Heart right ventricle (tissue), 16 donors: Measurements from ENCODE around the gene IPO4. TPM values are rescaled to one million over a fixed set of nuclear protein-coding genes. Genes with fewer than 3 reads are reported as not detected.
"Not testable (repeated sequence)": the region's sequence is repeated elsewhere in the genome, so short reads cannot be mapped to it uniquely, and the experiment has no call there.

Experiments
- ATAC-seq, 8 donors: fragments of 200-7000 bp; cut with Tn5 transposase; one replicate each; pipeline ENCODE4 v1.9.1; 2020; ENCODE audit warnings: mild to moderate bottlenecking in 8 of 8, moderate library complexity in 8 of 8, moderate number of reproducible peaks in 1 of 8
- DNase-seq, 2 donors: peaks; one replicate each; pipeline ENCODE4 v3.0.0-alpha.2; 2020
- H3K27ac ChIP-seq, 10 donors: fragments of 200-600 bp; sonication (generic) in 2 of 10; one replicate each; pipeline versions ENCODE4 v1.5.0 to v1.8.0; 2020 to 2022; ENCODE audit warnings: mild to moderate bottlenecking in 3 of 10
- H3K27me3 ChIP-seq, 7 donors: fragments of 200-600 bp; one replicate each; pipeline ENCODE4 v1.8.0; 2021 to 2022; ENCODE audit warnings: mild to moderate bottlenecking in 2 of 7
- H3K36me3 ChIP-seq, 9 donors: fragments of 200-600 bp; sonication (generic) in 1 of 9; one replicate each; pipeline versions ENCODE4 v1.5.0 to v1.8.0; 2020 to 2022; ENCODE audit warnings: mild to moderate bottlenecking in 2 of 9
- H3K4me1 ChIP-seq, 9 donors: fragments of 200-600 bp; sonication (generic) in 1 of 9; one replicate each; pipeline versions ENCODE4 v1.5.0 to v1.8.0; 2020 to 2022; ENCODE audit warnings: mild to moderate bottlenecking in 4 of 9
- H3K4me3 ChIP-seq, 10 donors: fragments of 200-600 bp; sonication (generic) in 2 of 10; one replicate each; pipeline versions ENCODE4 v1.5.0 to v1.8.0; 2020 to 2022; ENCODE audit warnings: mild to moderate bottlenecking in 7 of 10, moderate library complexity in 2 of 10
- H3K9me3 ChIP-seq, 11 donors: fragments of 200-600 bp in 10 of 11; sonication (generic) in 2 of 11; one replicate each; pipeline versions ENCODE4 v1.5.0 to v1.8.0; 2013 to 2022; ENCODE audit warnings: mild to moderate bottlenecking in 2 of 11, control low read depth in 1 of 11, moderate library complexity in 1 of 11
- WGBS, 2 donors: extraction: QIAGEN DNeasy Blood & Tissue Kit; methylation state at CpG; one replicate each; pipeline ENCODE4 v1.1.7; 2013; ENCODE audit warnings: inconsistent platforms in 1 of 2; 5-methylcytosine and 5-hydroxymethylcytosine counted together
- intact Hi-C, 10 donors: fragments of 100-400 bp; cut with DNase I; formaldehyde crosslinking; loops; one replicate each; pipeline versions ENCODE4 v1.11.1 to v1.14.2; 2022
- polyA plus RNA-seq, 2 donors: library from polyadenylated mRNA; stranded (reverse); fragments of 200-250 nt; gene quantifications; one replicate each; pipeline ENCODE4 v1.2.3, GENCODE V29; 2013
- total RNA-seq, 10 donors: library from RNA; stranded (reverse); fragmentation: NEBNext Ultra II Directional in 3 of 10; extraction: Animal tissue kit (Norgen Biotek cat#: 25700) in 3 of 10; gene quantifications; one replicate each; pipeline versions ENCODE4 v1.2.1 to v1.2.4, GENCODE V29; 2021 to 2023
- TF ChIP-seq, protein P1 (sequence below), 9 donors: fragments of 200-600 bp; sonication (generic) in 2 of 9; IDR thresholded peaks; one replicate each; pipeline versions ENCODE4 v1.5.0 to v1.8.0; 2021 to 2022; ENCODE audit warnings: antibody characterized with exemption in 9 of 9, mild to moderate bottlenecking in 5 of 9, moderate library complexity in 1 of 9
- donor health status: Arrhythmogenic right ventricular cardiomyopathy.
- donor health status: ischemic (EF 13 %, LVEDD 7.1; RV severe dilation, severe dysfunction).
- donor health status: healthy with polysubstance abuse.
- donor health status: DM: no; HTN: yes; CAD: no.
- donor health status: DM: no; HTN: no; CAD: no.
- donor health status: ischemic (EF 25% LVEDD 6.9; RV normal size, moderate dysfunction).
- donor health status: ischemic (EF 25% LVEDD 5.7; RV mildly dilated, moderate dysfunction).
- donor health status: healthy.
- donor health status: DM: yes; HTN: yes; CAD: no.
- donor health status: Ischemic cardiomyopathy.
- donor health status: ischemic (EF 35%, LVEDD 5.7; RV mildly dilated, moderate dysfunction).
- donor health status: nonischemic (EF 11% LVEDD 7.7; RV severe dilation, severe dysfunction).
- donor health status: DM: yes; HTN: yes; CAD: no.
- donor health status: PGD.
- donor health status: ischemic (EF 29% LVEDD 5.4; RV normal size, mild dysfunction).
- donor health status: nonischemic (EF 23%, LVEDD 6.1; RV moderate dilation, normal function).

The IPO4 gene
- total and polyA plus RNA-seq, 12 donors: 4.4 to 23.8 (median 12.6) TPM

DNA sequence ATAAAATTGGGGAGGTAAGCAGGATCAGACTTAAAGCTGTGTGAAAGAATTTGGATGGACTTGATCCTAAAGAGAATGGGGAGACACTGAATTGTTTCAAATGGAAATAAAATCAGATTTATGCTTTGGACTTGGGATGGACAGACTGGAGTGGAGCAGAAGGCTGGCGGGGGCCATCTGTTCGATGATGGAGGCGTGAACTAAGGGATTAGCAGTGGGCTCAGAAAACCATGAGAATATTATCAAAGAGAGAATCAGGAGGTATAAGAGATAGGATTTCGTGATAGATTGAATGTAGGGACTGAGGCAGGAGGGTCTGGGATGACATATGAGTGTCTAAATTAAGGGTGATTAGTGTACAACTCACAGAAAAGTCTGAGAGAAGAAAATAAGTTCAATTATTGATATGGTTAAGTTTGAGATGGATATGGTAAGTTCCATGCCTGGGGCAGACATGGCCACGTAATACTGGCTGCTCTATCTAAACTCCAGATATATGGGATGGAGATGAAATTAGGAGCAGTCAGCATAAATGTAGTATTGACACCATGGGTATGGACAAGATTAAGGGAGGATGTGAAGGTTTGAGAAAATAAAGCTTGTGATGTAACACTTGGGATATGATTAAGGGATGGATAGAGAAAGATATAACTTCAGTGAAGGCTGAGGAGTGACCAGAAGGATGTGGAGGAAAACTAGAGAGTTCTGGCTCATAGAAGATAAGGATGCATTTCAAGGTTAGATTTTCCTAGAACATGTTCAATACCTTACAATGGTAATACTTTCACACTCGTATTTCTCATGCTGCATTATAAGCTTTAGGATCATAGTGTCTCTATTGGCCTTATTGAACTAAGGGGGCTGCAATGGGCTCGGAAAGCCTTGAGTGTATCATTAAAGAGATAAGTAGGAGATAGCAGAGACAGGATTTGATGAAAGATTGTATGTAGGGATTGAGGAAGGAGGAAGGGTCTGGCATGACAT is 15.8 kb upstream of the IPO4 start:
- WGBS, 2 donors: 95 to 96% methylated on average over 7 of the region's 7 CpGs
- H3K9me3 ChIP-seq: no peaks in the 10 kb centered on the region
- H3K4me3 ChIP-seq: no peak overlapping the region
- H3K27ac ChIP-seq: no peak overlapping the region
- H3K27me3 ChIP-seq: no peaks in the 10 kb centered on the region
- peaks cover 0 to 85% (median 29%) of the 10 kb centered on the region in 9 donors for H3K36me3 ChIP-seq
- TF ChIP-seq, protein P1, sequence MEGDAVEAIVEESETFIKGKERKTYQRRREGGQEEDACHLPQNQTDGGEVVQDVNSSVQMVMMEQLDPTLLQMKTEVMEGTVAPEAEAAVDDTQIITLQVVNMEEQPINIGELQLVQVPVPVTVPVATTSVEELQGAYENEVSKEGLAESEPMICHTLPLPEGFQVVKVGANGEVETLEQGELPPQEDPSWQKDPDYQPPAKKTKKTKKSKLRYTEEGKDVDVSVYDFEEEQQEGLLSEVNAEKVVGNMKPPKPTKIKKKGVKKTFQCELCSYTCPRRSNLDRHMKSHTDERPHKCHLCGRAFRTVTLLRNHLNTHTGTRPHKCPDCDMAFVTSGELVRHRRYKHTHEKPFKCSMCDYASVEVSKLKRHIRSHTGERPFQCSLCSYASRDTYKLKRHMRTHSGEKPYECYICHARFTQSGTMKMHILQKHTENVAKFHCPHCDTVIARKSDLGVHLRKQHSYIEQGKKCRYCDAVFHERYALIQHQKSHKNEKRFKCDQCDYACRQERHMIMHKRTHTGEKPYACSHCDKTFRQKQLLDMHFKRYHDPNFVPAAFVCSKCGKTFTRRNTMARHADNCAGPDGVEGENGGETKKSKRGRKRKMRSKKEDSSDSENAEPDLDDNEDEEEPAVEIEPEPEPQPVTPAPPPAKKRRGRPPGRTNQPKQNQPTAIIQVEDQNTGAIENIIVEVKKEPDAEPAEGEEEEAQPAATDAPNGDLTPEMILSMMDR (IDR thresholded peaks at IDR 0.05): no peak
- intact Hi-C loops: no loop called here
- no peak for DNase-seq
- peaks cover 0 to under 1% (median 0%) of the 10 kb centered on the region in 9 donors for H3K4me1 ChIP-seq
- ATAC-seq: no peak

DNA sequence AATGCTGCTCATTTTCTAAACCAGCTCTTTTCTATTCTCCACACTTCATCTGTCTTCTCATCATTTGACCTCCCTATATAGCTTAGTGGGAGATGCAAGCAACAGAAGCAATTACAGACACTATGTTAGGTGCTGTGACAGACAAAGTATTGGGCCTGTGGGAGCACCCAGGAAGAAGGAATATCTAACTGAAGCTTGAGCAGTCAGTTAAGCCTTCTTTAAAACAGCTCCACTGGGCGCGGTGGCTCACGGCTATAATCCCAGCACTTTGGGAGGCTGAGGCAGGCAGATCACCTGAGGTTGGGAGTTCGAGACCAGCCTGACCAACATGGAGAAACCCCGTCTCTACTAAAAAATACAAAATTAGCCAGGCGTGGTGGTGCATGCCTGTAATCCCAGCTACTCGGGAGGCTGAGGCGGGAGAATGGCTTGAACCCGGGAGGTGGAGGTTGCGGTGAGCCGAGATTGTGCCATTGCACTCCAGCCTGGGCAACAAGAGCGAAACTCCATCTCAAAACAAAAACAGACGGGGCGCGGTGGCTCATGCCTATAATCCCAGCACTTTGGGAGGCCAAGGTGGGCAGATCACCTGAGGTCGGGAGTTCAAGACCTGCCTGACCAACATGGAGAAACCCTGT is 14.8 kb upstream of the IPO4 start:
- H3K9me3 ChIP-seq, H3K4me3 ChIP-seq, H3K27ac ChIP-seq, H3K27me3 ChIP-seq, ATAC-seq, intact Hi-C loops, DNase-seq: not testable (repeated sequence)
- peaks cover 0 to 77% (median 29%) of the 10 kb centered on the region in 9 donors for H3K36me3 ChIP-seq
- 97 to 98% methylated on average over 15 to 16 of the region's 16 CpGs for WGBS, 2 donors
- peaks cover 0 to 11% (median 0%) of the 10 kb centered on the region in 9 donors for H3K4me1 ChIP-seq

DNA sequence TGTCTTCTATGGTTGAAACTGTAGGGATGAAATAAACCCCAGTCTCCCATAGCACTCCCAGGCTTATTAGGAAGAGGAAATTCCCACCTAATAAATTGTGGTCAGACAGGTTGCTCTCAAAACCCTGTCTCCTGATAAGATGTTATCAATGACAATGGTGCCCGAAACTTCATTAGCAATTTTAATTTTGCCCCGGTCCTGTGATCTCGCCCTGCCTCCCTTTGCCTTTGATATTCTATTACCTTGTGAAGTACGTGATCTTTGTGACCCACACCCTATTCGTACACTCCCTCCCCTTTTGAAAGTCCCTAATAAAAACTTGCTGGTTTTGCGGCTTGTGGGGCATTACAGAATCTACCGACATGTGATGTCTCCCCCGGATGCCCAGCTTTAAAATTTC is 13.9 kb upstream of the IPO4 start:
- WGBS, 2 donors: 90 to 91% methylated on average over 8 of the region's 8 CpGs
- H3K4me3 ChIP-seq, ATAC-seq, H3K9me3 ChIP-seq, H3K27ac ChIP-seq, DNase-seq, intact Hi-C loops, H3K27me3 ChIP-seq: not testable (repeated sequence)
- peaks cover 0 to 12% (median 4%) of the 10 kb centered on the region in 9 donors for H3K4me1 ChIP-seq
- peaks cover 0 to 68% (median 21%) of the 10 kb centered on the region in 9 donors for H3K36me3 ChIP-seq

DNA sequence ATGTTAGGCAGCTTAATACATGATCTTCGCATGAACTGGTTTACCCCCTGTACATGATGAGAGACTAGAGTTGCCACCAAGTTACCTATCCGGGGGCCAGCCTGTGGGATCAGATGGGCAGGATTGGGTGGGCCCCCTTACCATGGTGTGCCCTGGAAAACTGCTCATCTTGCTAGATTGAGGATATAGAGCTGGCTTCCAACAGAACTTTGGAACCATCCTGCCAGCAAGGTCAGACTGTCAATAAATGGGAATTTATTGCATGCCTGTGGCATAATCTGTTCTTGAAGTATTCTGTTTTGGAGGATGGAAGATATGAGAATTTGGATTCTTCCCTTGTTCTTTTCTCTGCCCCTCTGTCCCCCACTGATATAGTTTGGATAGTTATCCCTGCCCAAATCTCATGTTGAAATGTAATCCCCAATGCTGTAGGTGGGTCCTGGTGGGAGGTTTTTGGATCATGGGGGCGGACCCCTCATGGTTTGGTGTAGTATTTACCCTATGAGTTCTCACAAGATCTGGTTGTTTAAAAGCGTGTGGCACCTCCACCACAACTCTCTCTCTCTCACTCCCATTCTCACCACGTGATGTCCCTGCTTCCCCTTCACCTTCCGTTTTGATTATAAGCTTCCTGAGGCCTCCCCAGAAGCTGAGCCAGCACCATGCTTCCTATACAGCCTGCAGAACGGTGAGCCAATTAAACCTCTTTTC is 10.4 kb upstream of the IPO4 start:
- Histone ChIP-seq H3K4me1 (peaks cover 4 to 38% (median 26%) of the 10 kb centered on the region in 9 donors), H3K27ac (no peak overlapping the region), H3K4me3 (no peak overlapping the region), H3K36me3 (peaks cover 0 to 43% (median 6%) of the 10 kb centered on the region in 9 donors), H3K9me3 (no peaks in the 10 kb centered on the region), H3K27me3 (no peaks in the 10 kb centered on the region)
- no peak for ATAC-seq
- no peak for DNase-seq
- TF ChIP-seq, protein P1 (IDR thresholded peaks at IDR 0.05): no peak
- WGBS, 2 donors: 84 to 86% methylated on average over 7 of the region's 7 CpGs
- intact Hi-C loops: no loop called here

DNA sequence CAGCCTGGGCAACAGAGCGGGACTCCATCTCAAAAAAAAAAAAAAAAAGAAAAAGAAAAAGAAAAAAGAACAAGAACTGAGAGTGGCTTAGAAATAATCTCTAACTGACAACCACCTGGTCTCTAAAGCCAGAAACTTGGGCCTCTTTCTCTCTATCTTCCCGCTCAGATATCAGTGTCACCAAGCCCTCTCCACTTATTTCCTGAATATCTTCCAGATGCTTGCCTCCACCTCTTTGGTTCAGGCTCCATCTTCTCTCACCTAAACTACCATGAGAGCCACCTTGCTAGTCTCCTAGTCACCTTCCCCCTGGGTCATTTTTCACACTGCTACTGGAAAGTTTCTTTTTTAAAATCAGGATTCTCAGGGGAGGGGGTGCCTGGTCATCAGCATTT is 8.4 kb upstream of the IPO4 start:
- Histone ChIP-seq H3K4me3 (peak overlapping the region in 4 of 10 donors; percentile 80 to 97 (median 92)), H3K9me3 (no peaks in the 10 kb centered on the region), H3K27me3 (no peaks in the 10 kb centered on the region), H3K36me3 (peaks cover 0 to 41% (median 11%) of the 10 kb centered on the region in 9 donors), H3K27ac (peak overlapping the region in 2 of 10 donors; percentile 97 to 99), H3K4me1 (peaks cover 4 to 39% (median 27%) of the 10 kb centered on the region in 9 donors)
- intact Hi-C loops: no loop called here
- 84 to 92% methylated on average over 2 of the region's 2 CpGs for WGBS, 2 donors
- ATAC-seq (no peak), DNase-seq (no peak)
- TF ChIP-seq, protein P1 (IDR thresholded peaks at IDR 0.05): no peak
